ENCODE measurements around the gene HID1. TPM values are rescaled to one million over a fixed set of nuclear protein-coding genes. Genes with fewer than 3 reads are reported as not detected.
"Not testable (repeated sequence)": the region's sequence is repeated elsewhere in the genome, so short reads cannot be mapped to it uniquely, and the experiment has no call there.

The HID1 gene
- total RNA-seq, 2 donors from 2014 or later = 1.2 to 2.8 TPM

- Mint-ChIP-seq H3K27me3 (peaks cover 10% of the 10 kb centered on the region), H3K36me3 (ENCODE audit: low read depth) (no peaks in the 10 kb centered on the region), H3K4me1 (no peaks in the 10 kb centered on the region), H3K27ac (no peak overlapping the region), H3K9me3 (no peaks in the 10 kb centered on the region), H3K4me3 (no peak overlapping the region)
- no peak for ATAC-seq (replicated peaks)
Observed at GRCh38 chr17:74919440-74920305, 52.9 kb downstream of the HID1 start.

- Mint-ChIP-seq H3K4me3 (no peak overlapping the region), H3K36me3 (ENCODE audit: low read depth) (no peaks in the 10 kb centered on the region), H3K27ac (no peak overlapping the region), H3K27me3 (peaks cover 10% of the 10 kb centered on the region), H3K4me1 (no peaks in the 10 kb centered on the region), H3K9me3 (no peaks in the 10 kb centered on the region)
- ATAC-seq (replicated peaks) = no peak
Observed at GRCh38 chr17:74918906-74919305, 53.7 kb downstream of the HID1 start.

DNA sequence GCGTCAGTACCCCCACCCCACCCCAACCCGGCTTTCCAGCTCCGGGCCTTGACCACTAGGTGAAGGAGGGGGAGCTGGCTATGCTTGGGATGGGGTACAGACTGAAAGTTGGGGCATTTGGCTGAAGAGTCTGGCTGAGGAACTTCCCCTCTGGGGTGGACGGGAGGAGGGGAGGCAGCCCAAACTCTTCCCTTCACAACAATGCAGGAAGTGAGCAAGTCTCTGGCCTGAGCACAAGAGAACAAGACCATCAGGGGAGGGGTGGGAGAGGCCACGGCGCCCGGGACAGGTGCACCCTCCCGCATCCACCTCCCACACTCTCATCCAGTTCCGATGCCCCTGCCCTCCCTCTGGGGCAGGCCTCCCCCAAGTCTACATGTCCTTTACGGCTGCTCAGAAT, 55.1 kb downstream of the HID1 start:
- Mint-ChIP-seq H3K27me3 (peaks cover 6% of the 10 kb centered on the region), H3K27ac (no peak overlapping the region), H3K9me3 (no peaks in the 10 kb centered on the region), H3K4me1 (no peaks in the 10 kb centered on the region), H3K4me3 (no peak overlapping the region), H3K36me3 (ENCODE audit: low read depth) (no peaks in the 10 kb centered on the region)
- no peak for ATAC-seq (replicated peaks)

DNA sequence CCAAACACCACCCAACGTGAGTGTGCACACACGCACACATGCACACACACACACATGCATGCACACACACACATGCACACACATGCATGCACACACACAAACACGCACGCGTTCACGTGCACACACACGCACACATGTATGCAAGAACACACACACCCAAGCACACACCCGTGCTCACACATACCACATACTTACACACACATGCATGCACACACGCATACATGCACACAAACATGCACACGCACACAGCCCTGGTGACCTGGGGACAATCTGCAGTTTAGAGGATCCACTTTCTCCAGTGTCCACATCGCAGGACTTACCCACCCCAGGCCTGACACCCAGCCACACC, 55.7 kb downstream of the HID1 start:
- ATAC-seq (replicated peaks) = no peak
- Mint-ChIP-seq H3K4me3 (no peak overlapping the region), H3K4me1 (no peaks in the 10 kb centered on the region), H3K36me3 (ENCODE audit: low read depth) (no peaks in the 10 kb centered on the region), H3K27me3 (peaks cover 5% of the 10 kb centered on the region), H3K9me3 (no peaks in the 10 kb centered on the region), H3K27ac (no peak overlapping the region)

GRCh38 chr17:74916136-74916850, 56.3 kb downstream of the HID1 start:
- no peaks in the 10 kb centered on the region for H3K36me3 Mint-ChIP-seq (ENCODE audit: low read depth)
- no peaks in the 10 kb centered on the region for H3K9me3 Mint-ChIP-seq
- H3K27me3 Mint-ChIP-seq = peaks cover 5% of the 10 kb centered on the region
- H3K4me3 Mint-ChIP-seq = no peak overlapping the region
- H3K27ac Mint-ChIP-seq = no peak overlapping the region
- H3K4me1 Mint-ChIP-seq = no peaks in the 10 kb centered on the region
- ATAC-seq (replicated peaks) = no peak

GRCh38 chr17:74911423-74911822, 61.1 kb downstream of the HID1 start:
- H3K27ac Mint-ChIP-seq; ATAC-seq (replicated peaks); H3K4me3 Mint-ChIP-seq; H3K9me3 Mint-ChIP-seq; H3K4me1 Mint-ChIP-seq; H3K36me3 Mint-ChIP-seq (ENCODE audit: low read depth); H3K27me3 Mint-ChIP-seq: not testable (repeated sequence)

DNA sequence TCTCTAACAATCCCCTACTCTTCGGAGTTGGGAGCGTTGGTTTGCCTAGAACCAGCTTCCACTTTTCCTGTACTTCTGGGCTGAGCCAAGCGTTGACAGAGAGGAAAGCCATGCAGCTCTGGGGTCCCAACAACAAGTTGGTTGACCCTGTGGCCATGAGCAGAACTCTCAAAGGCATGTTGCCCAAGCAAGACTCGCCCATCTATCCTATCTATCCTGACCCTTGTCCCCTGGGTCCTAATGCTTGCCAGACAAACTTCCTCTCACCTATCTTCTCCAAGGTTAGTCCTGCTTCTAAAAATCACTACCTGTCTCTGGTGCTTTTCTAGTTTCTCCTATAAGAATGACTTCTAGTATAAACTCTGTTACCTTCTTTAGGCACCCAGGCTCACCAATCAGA, 63.5 kb downstream of the HID1 start:
- not testable (repeated sequence) for H3K9me3 Mint-ChIP-seq; H3K4me3 Mint-ChIP-seq; H3K4me1 Mint-ChIP-seq; H3K27ac Mint-ChIP-seq; ATAC-seq (replicated peaks); H3K27me3 Mint-ChIP-seq; H3K36me3 Mint-ChIP-seq (ENCODE audit: low read depth)

DNA sequence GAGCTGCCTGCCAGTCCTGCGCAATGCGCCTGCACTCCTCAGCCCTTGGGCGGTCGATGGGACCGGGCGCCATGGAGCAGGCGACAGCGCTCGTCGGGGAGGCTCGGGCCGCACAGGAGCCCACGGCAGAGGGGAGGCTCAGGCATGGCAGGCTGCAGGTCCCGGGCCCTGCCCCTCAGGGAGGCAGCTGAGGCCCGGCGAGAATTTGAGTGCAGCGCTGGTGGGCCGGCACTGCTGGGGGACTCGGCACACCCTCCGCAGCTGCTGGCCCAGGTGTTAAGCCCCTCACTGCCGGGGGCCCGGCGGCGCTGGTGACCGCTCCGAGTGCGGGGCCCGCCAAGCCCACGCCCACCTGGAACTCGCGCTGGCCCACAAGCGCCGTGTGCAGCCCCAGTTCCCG, 65.5 kb downstream of the HID1 start:
- H3K4me3 Mint-ChIP-seq = no peak overlapping the region
- no peak for ATAC-seq (replicated peaks)
- peaks cover 5% of the 10 kb centered on the region for H3K27me3 Mint-ChIP-seq
- no peaks in the 10 kb centered on the region for H3K36me3 Mint-ChIP-seq (ENCODE audit: low read depth)
- no peaks in the 10 kb centered on the region for H3K9me3 Mint-ChIP-seq
- no peak overlapping the region for H3K27ac Mint-ChIP-seq
- no peaks in the 10 kb centered on the region for H3K4me1 Mint-ChIP-seq

DNA sequence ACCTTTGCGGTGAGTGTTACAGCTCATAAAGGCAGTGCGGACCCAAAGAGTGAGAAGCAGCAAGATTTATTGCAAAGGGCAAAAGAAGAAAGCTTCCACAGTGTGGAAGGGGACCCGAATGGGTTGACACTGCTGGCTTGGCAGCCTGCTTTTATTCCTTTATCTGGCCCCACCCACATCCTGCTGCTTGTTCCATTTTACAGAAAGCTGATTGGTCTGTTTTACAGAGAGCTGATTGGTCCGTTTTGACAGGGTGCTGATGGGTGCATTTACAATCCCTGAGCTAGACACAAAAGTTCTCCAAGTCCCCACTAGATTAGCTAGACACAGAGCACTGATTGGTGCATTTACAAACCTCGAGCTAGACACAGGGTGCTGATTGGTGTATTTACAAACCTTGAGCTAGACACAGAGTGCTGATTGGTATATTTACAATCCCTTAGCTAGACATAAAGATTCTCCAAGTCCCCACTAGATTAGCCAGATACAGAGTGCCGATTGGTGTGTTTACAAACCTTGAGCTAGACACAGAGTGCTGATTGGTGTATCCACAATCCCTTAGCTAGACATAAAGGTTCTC, 66.3 kb downstream of the HID1 start:
- H3K36me3 Mint-ChIP-seq (ENCODE audit: low read depth); H3K4me1 Mint-ChIP-seq; H3K27ac Mint-ChIP-seq; H3K4me3 Mint-ChIP-seq; H3K9me3 Mint-ChIP-seq; H3K27me3 Mint-ChIP-seq; ATAC-seq (replicated peaks): not testable (repeated sequence)

GRCh38 chr17:74904687-74905409, 67.7 kb downstream of the HID1 start:
- Mint-ChIP-seq H3K4me3 (no peak overlapping the region), H3K27ac (no peak overlapping the region), H3K27me3 (peaks cover 5% of the 10 kb centered on the region), H3K4me1 (no peaks in the 10 kb centered on the region), H3K9me3 (no peaks in the 10 kb centered on the region), H3K36me3 (ENCODE audit: low read depth) (no peaks in the 10 kb centered on the region)
- ATAC-seq (replicated peaks) = peak; percentile 43

DNA sequence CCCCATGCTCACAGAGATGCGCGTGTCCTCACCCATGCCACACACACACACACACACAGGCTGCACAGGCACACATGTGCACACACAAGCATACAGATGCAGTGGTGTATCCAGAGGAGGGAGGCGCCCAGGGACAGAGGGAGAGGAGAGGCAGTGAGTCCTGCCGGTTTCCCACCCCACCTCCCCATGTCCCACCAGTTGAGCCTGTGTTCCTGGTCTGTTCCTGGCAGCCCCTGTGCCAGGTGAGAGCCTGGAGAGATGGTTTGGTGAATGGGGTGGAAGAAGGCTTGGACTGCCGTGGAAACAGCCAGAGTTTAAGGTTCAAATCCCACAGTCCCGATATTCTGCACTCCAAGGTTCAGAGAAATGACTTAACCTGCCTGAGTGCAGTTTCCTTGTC, 68.9 kb downstream of the HID1 start:
- no peak for ATAC-seq (replicated peaks)
- Mint-ChIP-seq H3K36me3 (ENCODE audit: low read depth) (no peaks in the 10 kb centered on the region), H3K27ac (no peak overlapping the region), H3K9me3 (no peaks in the 10 kb centered on the region), H3K4me1 (no peaks in the 10 kb centered on the region), H3K4me3 (no peak overlapping the region), H3K27me3 (peaks cover 5% of the 10 kb centered on the region)

DNA sequence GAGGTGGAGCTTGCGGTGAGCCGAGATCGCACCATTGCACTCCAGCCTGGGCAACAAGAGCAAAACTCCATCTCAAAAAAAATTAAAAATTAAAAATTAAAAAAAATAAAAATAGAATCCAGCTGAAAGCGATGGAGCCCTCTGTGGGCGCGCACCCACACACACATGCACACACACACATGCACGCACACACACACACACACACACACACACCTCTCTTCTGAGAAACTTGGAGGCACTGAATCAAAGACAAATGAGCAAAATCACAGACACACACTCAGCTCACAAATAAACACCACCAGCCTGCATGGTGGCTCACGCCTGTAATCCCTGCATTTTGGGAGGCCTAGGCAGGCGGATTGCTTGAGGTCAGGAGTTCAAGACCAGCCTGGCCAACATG, 69.5 kb downstream of the HID1 start:
- Mint-ChIP-seq H3K4me3 (no peak overlapping the region), H3K9me3 (no peaks in the 10 kb centered on the region), H3K36me3 (ENCODE audit: low read depth) (no peaks in the 10 kb centered on the region), H3K27ac (no peak overlapping the region), H3K4me1 (no peaks in the 10 kb centered on the region), H3K27me3 (peaks cover 5% of the 10 kb centered on the region)
- no peak for ATAC-seq (replicated peaks)

DNA sequence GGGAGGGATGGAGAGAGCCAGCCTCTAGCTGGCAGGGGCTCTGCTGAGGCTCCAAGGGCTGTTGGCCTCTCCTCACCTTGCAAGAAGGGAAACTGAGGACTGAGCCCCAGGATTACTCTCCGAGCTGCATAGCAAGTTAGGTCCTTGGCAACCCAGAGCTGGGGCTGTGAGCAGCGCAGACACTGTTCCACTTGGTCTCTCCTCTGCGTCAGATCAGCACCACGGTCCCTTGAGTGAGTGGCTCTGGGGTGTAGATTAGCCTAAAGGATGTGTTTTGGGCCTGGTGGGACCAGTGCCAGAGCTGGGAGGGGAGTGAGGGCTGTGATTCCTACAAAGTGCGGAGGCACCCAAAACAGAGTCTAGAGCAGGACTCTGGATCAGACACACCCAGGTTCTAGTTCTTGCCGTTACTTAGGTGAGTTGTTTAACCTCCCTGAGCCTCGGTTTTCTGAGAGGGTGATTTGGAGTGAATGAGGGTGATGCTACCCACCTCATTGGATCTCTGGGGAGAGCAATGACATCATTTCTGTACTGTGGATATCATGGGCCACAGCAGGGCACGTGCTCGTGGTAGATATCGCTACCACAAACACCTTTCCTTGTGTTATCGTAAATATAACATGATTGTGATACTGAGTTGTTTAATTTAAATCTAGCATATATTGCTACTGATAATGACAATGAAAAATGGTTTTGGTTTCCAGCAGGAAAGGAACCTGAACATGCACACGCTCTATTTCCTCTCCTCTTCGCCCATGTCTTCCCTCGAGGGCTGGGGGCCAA, 71.0 kb downstream of the HID1 start:
- Mint-ChIP-seq H3K4me1 (no peaks in the 10 kb centered on the region), H3K36me3 (ENCODE audit: low read depth) (no peaks in the 10 kb centered on the region), H3K4me3 (no peak overlapping the region), H3K27ac (no peak overlapping the region), H3K27me3 (peaks cover 5% of the 10 kb centered on the region), H3K9me3 (no peaks in the 10 kb centered on the region)
- ATAC-seq (replicated peaks) = no peak

Data from activated T-helper 17 cell treated with anti-CD3 and anti-CD28 coated beads, Interleukin-2, amount 50 U/mL, for 72 hours (primary cell).